Measurements from ENCODE around the gene CTNNA3.

Gene CTNNA3

DNA sequence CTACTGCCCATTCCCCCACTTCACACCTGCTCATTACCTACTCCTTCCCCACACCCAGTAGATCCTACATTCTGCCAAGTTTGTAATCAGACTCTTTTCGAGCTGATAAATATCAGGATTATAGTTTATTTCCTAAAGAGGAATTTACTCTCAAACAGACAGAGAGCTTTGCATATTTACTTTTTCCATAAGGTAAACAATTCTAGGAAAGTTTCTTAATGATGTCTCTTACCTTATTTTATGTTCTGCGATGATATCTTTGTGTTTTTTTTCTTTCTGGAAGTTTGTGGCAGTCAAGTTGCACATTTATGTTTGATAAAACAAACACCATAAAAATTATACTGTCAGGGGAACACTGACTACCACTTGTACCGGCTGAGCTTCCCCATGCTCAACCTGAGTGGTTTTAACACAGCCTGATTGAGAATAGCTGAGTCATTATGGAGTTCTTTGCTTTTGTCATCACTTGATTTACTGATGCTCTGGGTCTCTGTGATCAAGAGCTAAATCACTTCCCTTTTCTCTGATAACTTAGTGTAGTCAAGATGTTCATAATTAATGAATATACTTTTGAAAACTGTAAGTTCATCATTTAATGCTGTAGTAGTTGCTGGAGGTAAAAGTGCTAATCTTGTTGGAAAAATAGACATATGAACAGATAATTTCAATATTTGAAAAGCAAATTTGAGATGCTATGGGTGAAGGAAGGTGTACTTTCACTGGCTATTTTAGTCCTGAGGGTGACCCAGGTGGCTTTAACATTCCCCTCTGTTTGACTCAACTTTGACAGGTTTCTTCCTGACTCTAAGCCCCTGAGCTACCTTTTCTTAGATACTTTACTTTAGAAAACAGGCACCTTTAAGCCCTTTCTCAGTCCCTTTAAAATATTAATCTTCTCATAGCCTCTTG is 1804.7 kb downstream of the CTNNA3 start:
- DNase-seq: no peak

DNA sequence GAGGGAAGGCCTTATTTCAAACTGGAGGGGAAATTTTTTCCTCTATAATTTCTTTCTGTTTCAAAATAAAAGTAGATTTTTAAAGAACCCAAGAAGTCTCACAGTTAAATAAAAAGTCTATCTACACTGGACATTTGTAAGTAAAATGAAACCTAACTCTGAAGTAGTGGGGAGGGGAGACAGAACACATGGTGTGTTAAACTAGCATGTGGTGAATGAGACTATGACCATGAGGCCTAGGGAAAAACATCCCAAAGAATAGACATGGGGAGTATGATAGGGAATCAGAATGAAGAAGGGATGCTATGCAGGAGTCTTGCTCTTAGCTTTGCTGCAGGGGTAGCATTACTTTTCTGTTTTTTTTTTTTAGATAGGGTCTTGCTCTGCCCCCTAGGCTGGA is 1831.5 kb downstream of the CTNNA3 start:
- DNase-seq: no peak

DNA sequence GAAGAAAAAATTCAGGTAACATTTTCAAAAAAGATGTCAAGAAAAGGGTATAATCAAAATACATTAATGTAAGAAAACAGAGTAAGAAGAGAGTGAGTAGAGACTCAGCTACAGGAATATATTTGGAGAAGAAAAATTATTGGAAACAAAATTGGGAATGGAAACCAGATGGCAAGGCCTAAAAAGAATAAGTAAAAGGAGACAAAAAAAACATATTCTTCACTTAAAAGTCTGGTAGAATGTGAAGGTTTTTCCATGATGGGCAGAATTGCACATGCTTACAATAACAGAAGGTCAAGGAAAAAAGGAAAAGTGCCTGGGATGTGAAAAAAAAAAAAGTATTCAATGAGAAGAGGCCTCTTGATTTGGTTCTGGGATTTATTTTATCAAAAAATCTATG is 1832.0 kb downstream of the CTNNA3 start:
- DNase-seq: no peak
